Fibroblast of lung (primary cell): ENCODE measurements around the gene SFXN1. TPM values are rescaled to one million over a fixed set of nuclear protein-coding genes. Genes with fewer than 3 reads are reported as not detected.
A peak's percentile ranks its signal among the peaks of the same experiment; 100 is the strongest.

Experiments used
- DNase-seq, 2 donors: peaks; one replicate each; pipeline versions ENCODE4 v3.0.0 to v3.0.0-alpha.2; 2010; ENCODE audit warnings: low read depth in 2 of 2
- H2AFZ ChIP-seq: 2 replicates; pipeline ENCODE4 v1.5.1; 2012; ENCODE audit warnings: low read length, control low read depth, inconsistent platforms
- H3K27ac ChIP-seq: 2 replicates; pipeline ENCODE4 v1.5.1; 2011; ENCODE audit warnings: low read length, control low read depth; ENCODE audit not compliant: insufficient read depth
- H3K27me3 ChIP-seq: 2 replicates; pipeline ENCODE4 v1.5.1; 2011; ENCODE audit warnings: mild to moderate bottlenecking, low read length; ENCODE audit not compliant: control insufficient read depth, insufficient read depth
- H3K36me3 ChIP-seq: 2 replicates; pipeline ENCODE4 v1.5.1; 2011; ENCODE audit warnings: low read length; ENCODE audit not compliant: control insufficient read depth, insufficient read depth
- H3K4me1 ChIP-seq: 2 replicates; pipeline ENCODE4 v1.5.1; 2011; ENCODE audit warnings: low read length; ENCODE audit not compliant: control insufficient read depth, insufficient read depth; ENCODE audit errors: extremely low read depth
- H3K4me2 ChIP-seq: 2 replicates; pipeline ENCODE4 v1.5.1; 2011; ENCODE audit warnings: low read length, control low read depth; ENCODE audit not compliant: insufficient read depth; ENCODE audit errors: extremely low read depth
- H3K4me3 ChIP-seq, 4 experiments: fragments of 200-600 bp in 1 of 4; sonication (generic) in 1 of 4; replicated peaks in 1 of 4; 2 replicates each; pipeline ENCODE4 v1.5.1; 2011 to 2016; ENCODE audit warnings: low read length in 4 of 4, low read depth in 3 of 4, mild to moderate bottlenecking in 3 of 4, control low read depth in 2 of 4, inconsistent platforms in 1 of 4, mixed read lengths in 1 of 4; ENCODE audit not compliant: insufficient read depth in 1 of 4; ENCODE audit errors: control extremely low read depth in 1 of 4
- H3K79me2 ChIP-seq: 2 replicates; pipeline ENCODE4 v1.5.1; 2012; ENCODE audit warnings: mild to moderate bottlenecking, low read length, inconsistent platforms; ENCODE audit not compliant: control insufficient read depth, insufficient read depth
- H3K9ac ChIP-seq: 2 replicates; pipeline ENCODE4 v1.5.1; 2011; ENCODE audit warnings: mild to moderate bottlenecking, low read length, control low read depth; ENCODE audit not compliant: insufficient read depth
- H3K9me3 ChIP-seq: 2 replicates; pipeline ENCODE4 v1.5.1; 2012; ENCODE audit warnings: low read depth, low read length; ENCODE audit not compliant: control insufficient read depth, insufficient read depth
- H4K20me1 ChIP-seq: 2 replicates; pipeline ENCODE4 v1.5.1; 2011; ENCODE audit warnings: low read length; ENCODE audit not compliant: control insufficient read depth, insufficient read depth; ENCODE audit errors: extremely low read depth
- EZH2 ChIP-seq: IDR thresholded peaks from 2 replicates; pipeline ENCODE4 v1.5.1; 2012; ENCODE audit warnings: low read length, control low read depth, mild to moderate bottlenecking; ENCODE audit errors: missing control alignments
- polyA plus RNA-seq, 2 donors: library from polyadenylated mRNA; depleted of rRNA in 1 of 2; stranded (reverse) in 1 of 2; unstranded in 1 of 2; fragments of >200 nt; gene quantifications; 2 replicates each; pipeline ENCODE4 v1.2.1, GENCODE V29; 2011 to 2012; ENCODE audit warnings: missing spikeins in 1 of 2
- total RNA-seq: library from RNA; depleted of rRNA; stranded (reverse); fragments of >200 nt; gene quantifications from 2 replicates; pipeline ENCODE4 v1.2.1, GENCODE V29; 2014
- TF ChIP-seq, protein P1 (sequence below), 2 donors: IDR thresholded peaks in 1 of 2; conservative IDR thresholded peaks in 1 of 2; 1 replicate in 1 of 2; 2 replicates in 1 of 2; pipeline ENCODE4 v1.5.1; 2011 to 2012; ENCODE audit warnings: low read length in 2 of 2, control low read depth in 1 of 2, inconsistent platforms in 1 of 2, low read depth in 1 of 2, mild to moderate bottlenecking in 1 of 2

Gene SFXN1
- total and polyA plus RNA-seq, 2 donors (not counting 1 experiment from before 2014, with no cell fraction given) = 58.3 to 125 TPM

DNA sequence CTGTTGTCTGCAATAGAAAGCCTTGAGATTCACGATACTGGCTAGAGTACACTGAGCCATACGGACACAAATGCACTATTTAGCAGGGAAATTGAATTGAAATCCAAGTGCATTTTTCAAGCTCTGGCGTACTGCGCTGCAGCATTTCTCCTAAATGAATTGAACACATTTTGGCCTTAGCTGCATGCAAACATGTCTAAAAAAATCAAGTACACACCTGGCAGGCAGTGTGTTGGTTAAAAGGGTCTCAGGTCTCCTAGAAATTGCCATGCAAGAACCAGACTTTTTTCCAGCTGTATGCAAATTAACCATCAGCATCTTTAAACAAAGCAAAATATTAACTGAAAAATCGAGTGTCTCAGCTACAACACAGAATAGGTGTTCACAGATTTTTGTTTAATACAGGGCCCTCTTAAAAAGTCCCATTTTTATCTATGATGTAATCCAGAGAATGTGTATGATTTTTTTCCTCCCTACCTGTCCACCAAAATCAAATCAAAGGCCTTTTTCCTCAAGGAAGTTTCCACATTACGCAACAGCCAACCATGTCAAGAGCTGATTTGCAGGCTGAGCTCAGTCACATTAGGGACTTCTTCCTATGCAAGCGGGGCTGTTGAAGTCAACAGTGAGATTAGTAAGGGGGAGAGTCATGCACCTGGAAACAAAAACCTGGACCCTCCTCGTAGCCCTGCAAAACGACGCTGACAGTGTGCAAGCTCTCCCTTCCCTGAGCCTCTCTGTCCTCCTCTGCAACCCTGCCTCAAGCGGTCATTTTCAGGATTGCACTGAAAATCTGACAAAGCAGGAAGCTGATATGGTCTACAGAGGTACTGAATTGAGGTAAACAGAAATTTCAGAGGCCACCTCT, 14.1 kb upstream of the SFXN1 start:
- no peaks in the 10 kb centered on the region for H4K20me1 ChIP-seq
- H3K9ac ChIP-seq = no peak overlapping the region
- no peaks in the 10 kb centered on the region for H3K36me3 ChIP-seq
- DNase-seq = peak; percentile 31 to 35
- H3K79me2 ChIP-seq = no peaks in the 10 kb centered on the region
- no peak overlapping the region for H3K4me3 ChIP-seq
- no peaks in the 10 kb centered on the region for H3K9me3 ChIP-seq
- H2AFZ ChIP-seq = no peak overlapping the region
- H3K27ac ChIP-seq = no peak overlapping the region
- TF ChIP-seq, protein P1, sequence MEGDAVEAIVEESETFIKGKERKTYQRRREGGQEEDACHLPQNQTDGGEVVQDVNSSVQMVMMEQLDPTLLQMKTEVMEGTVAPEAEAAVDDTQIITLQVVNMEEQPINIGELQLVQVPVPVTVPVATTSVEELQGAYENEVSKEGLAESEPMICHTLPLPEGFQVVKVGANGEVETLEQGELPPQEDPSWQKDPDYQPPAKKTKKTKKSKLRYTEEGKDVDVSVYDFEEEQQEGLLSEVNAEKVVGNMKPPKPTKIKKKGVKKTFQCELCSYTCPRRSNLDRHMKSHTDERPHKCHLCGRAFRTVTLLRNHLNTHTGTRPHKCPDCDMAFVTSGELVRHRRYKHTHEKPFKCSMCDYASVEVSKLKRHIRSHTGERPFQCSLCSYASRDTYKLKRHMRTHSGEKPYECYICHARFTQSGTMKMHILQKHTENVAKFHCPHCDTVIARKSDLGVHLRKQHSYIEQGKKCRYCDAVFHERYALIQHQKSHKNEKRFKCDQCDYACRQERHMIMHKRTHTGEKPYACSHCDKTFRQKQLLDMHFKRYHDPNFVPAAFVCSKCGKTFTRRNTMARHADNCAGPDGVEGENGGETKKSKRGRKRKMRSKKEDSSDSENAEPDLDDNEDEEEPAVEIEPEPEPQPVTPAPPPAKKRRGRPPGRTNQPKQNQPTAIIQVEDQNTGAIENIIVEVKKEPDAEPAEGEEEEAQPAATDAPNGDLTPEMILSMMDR (conservative IDR thresholded peaks at IDR 0.05 in 1 of 2, IDR thresholded peaks at IDR 0.05 in 1 of 2; ENCODE audit: low read depth in 1 of 2, low read length in 2 of 2) = peak; percentile 63 to 91
- TF ChIP-seq EZH2 = no peak
- H3K4me2 ChIP-seq = no peak overlapping the region
- no peaks in the 10 kb centered on the region for H3K27me3 ChIP-seq
- no peaks in the 10 kb centered on the region for H3K4me1 ChIP-seq

GRCh38 chr5:175464942-175465233, 13.5 kb upstream of the SFXN1 start:
- DNase-seq = no peak

DNA sequence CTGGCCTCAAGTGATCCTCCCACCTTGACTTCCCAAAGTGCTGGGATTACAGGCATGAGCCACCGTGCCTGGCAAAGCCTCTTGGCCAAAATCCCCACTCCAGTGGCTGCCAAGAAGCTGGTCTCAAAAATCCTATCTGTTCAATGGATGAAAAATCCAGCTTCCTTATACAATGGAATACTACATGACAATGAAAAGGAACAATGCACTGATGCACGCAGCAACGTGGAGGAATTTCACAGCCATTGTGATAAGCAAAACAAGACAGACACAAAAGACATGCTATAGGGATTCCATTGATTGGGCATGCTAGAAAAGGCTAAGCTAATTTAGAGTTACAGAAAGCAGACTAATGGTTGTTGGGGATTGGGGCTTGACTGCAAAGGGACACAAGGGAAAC, 13.1 kb upstream of the SFXN1 start:
- TF ChIP-seq, protein P1 (conservative IDR thresholded peaks at IDR 0.05 in 1 of 2, IDR thresholded peaks at IDR 0.05 in 1 of 2; ENCODE audit: low read depth in 1 of 2, low read length in 2 of 2) = no peak
- TF ChIP-seq EZH2 = no peak
- Histone ChIP-seq H3K4me2 (no peak overlapping the region), H3K27me3 (no peaks in the 10 kb centered on the region), H3K4me1 (no peaks in the 10 kb centered on the region), H4K20me1 (no peaks in the 10 kb centered on the region), H3K36me3 (no peaks in the 10 kb centered on the region), H3K27ac (no peak overlapping the region), H2AFZ (no peak overlapping the region), H3K9ac (no peak overlapping the region), H3K4me3 (no peak overlapping the region), H3K79me2 (no peaks in the 10 kb centered on the region), H3K9me3 (no peaks in the 10 kb centered on the region)
- no peak for DNase-seq

More at GRCh38 chr5:175464942-175465233, 13.5 kb upstream of the SFXN1 start:
- Histone ChIP-seq H3K27me3 (no peaks in the 10 kb centered on the region), H2AFZ (no peak overlapping the region), H3K9me3 (no peaks in the 10 kb centered on the region), H3K79me2 (no peaks in the 10 kb centered on the region), H4K20me1 (no peaks in the 10 kb centered on the region), H3K4me2 (no peak overlapping the region), H3K9ac (no peak overlapping the region), H3K27ac (no peak overlapping the region), H3K36me3 (no peaks in the 10 kb centered on the region), H3K4me3 (no peak overlapping the region), H3K4me1 (no peaks in the 10 kb centered on the region)
- TF ChIP-seq, protein P1 (conservative IDR thresholded peaks at IDR 0.05 in 1 of 2, IDR thresholded peaks at IDR 0.05 in 1 of 2; ENCODE audit: low read depth in 1 of 2, low read length in 2 of 2) = no peak
- no peak for TF ChIP-seq EZH2
